OCI-LY3 (cell line): ENCODE measurements around the gene HNF1B.

Experiments used
- CTCF ChIP-seq: fragments of 200-600, 300-600 bp; sonication (generic); IDR thresholded peaks from 2 replicates; pipeline ENCODE4 v1.5.1; 2014; ENCODE audit warnings: antibody characterized with exemption, low read length, low read depth
- EZH2phosphoT487 ChIP-seq: fragments of 200-600 bp; shearing (Covaris generic); IDR thresholded peaks from 2 replicates; pipeline ENCODE4 v1.6.1; 2018; ENCODE audit warnings: antibody characterized with exemption, mixed run types, low read depth

DNA sequence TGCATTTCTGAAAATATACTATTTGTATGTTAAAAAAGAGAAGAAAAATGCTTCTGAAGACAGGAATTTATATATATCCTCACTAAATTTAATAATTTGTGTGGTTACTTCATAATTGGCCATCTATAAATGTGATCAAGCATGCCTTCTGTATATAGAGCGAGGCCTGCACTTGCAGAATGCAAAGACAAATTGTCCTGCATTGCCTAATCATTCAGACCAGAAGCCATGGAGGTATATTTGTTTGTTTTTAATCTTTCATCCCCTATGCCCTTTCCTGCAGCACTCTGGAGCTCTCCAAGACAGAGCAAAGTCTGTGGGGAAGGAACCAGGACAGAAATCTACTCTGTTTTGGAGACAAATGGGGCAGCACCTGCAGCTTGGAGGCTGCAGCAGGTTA, 77.8 kb downstream of the HNF1B start:
- TF ChIP-seq CTCF (no peak), EZH2phosphoT487 (no peak)
